Stimulated activated memory B cell treated with anti-CD40 and anti-IgM and Interleukin-4, amounts not matched to agents 10 μg/mL and 1 μg/mL and 100 μg/mL, for 72 hours (primary cell): ENCODE measurements around the gene DNAH3.
"Not testable (repeated sequence)": the region's sequence is repeated elsewhere in the genome, so short reads cannot be mapped to it uniquely, and the experiment has no call there.

Experiments
- ATAC-seq: fragments of 150-1000 bp; cut with Tn5 transposase; 2 replicates; pipeline ENCODE4 v1.10.0; 2021
- H3K27ac Mint-ChIP-seq: one replicate; pipeline ENCODE4 v1.8.0; 2022; ENCODE audit warnings: mild to moderate bottlenecking, mixed read lengths
- H3K27me3 Mint-ChIP-seq: one replicate; pipeline ENCODE4 v1.8.0; 2022; ENCODE audit warnings: mixed read lengths
- H3K36me3 Mint-ChIP-seq: one replicate; pipeline ENCODE4 v1.8.0; 2022; ENCODE audit warnings: mixed read lengths
- H3K4me1 Mint-ChIP-seq: one replicate; pipeline ENCODE4 v1.8.0; 2022; ENCODE audit warnings: mixed read lengths
- H3K4me3 Mint-ChIP-seq: one replicate; pipeline ENCODE4 v1.8.0; 2022; ENCODE audit warnings: mild to moderate bottlenecking, moderate library complexity, mixed read lengths
- H3K9me3 Mint-ChIP-seq: one replicate; pipeline ENCODE4 v1.8.0; 2022; ENCODE audit warnings: mixed read lengths

The DNAH3 gene

GRCh38 chr16:21117567-21117966, 33.1 kb downstream of the DNAH3 start:
- ATAC-seq = no peak
- no peak overlapping the region for H3K4me3 Mint-ChIP-seq
- H3K27me3 Mint-ChIP-seq = no peaks in the 10 kb centered on the region
- peaks cover 15% of the 10 kb centered on the region for H3K9me3 Mint-ChIP-seq
- peak overlapping the region; percentile 2 for H3K27ac Mint-ChIP-seq
- peaks cover 45% of the 10 kb centered on the region for H3K36me3 Mint-ChIP-seq
- peaks cover 17% of the 10 kb centered on the region for H3K4me1 Mint-ChIP-seq

- peak; percentile 85 for ATAC-seq
- H3K27ac Mint-ChIP-seq = peak overlapping the region; percentile 86
Observed at GRCh38 chr16:21116148-21116693, 34.4 kb downstream of the DNAH3 start.

GRCh38 chr16:21115551-21115950, 35.1 kb downstream of the DNAH3 start:
- Mint-ChIP-seq H3K27ac (peak overlapping the region; percentile 86), H3K36me3 (peaks cover 31% of the 10 kb centered on the region), H3K4me1 (peaks cover 17% of the 10 kb centered on the region), H3K9me3 (peaks cover 15% of the 10 kb centered on the region)
- H3K27me3 Mint-ChIP-seq, ATAC-seq, H3K4me3 Mint-ChIP-seq: not testable (repeated sequence)

More at GRCh38 chr16:21116148-21116693, 34.4 kb downstream of the DNAH3 start:
- H3K4me3 Mint-ChIP-seq = peak overlapping the region; percentile 79
- peaks cover 38% of the 10 kb centered on the region for H3K36me3 Mint-ChIP-seq
- no peaks in the 10 kb centered on the region for H3K27me3 Mint-ChIP-seq
- H3K4me1 Mint-ChIP-seq = peaks cover 17% of the 10 kb centered on the region
- peaks cover 15% of the 10 kb centered on the region for H3K9me3 Mint-ChIP-seq

GRCh38 chr16:21103941-21104860, 46.4 kb downstream of the DNAH3 start:
- H3K4me1 Mint-ChIP-seq = no peaks in the 10 kb centered on the region
- H3K9me3 Mint-ChIP-seq = no peaks in the 10 kb centered on the region
- H3K4me3 Mint-ChIP-seq = no peak overlapping the region
- H3K36me3 Mint-ChIP-seq = no peaks in the 10 kb centered on the region
- peaks cover 37% of the 10 kb centered on the region for H3K27me3 Mint-ChIP-seq
- no peak overlapping the region for H3K27ac Mint-ChIP-seq
- no peak for ATAC-seq

GRCh38 chr16:21101631-21102420, 48.8 kb downstream of the DNAH3 start:
- no peaks in the 10 kb centered on the region for H3K36me3 Mint-ChIP-seq
- no peak overlapping the region for H3K4me3 Mint-ChIP-seq
- no peaks in the 10 kb centered on the region for H3K4me1 Mint-ChIP-seq
- no peak overlapping the region for H3K27ac Mint-ChIP-seq
- H3K27me3 Mint-ChIP-seq = peaks cover 50% of the 10 kb centered on the region
- ATAC-seq = no peak
- no peaks in the 10 kb centered on the region for H3K9me3 Mint-ChIP-seq

- Mint-ChIP-seq H3K36me3 (no peaks in the 10 kb centered on the region), H3K9me3 (no peaks in the 10 kb centered on the region), H3K4me3 (no peak overlapping the region), H3K27ac (no peak overlapping the region), H3K27me3 (peaks cover 58% of the 10 kb centered on the region), H3K4me1 (no peaks in the 10 kb centered on the region)
- ATAC-seq = no peak
Observed at GRCh38 chr16:21100447-21100846, 50.2 kb downstream of the DNAH3 start.

- H3K4me3 Mint-ChIP-seq = no peak overlapping the region
- no peak for ATAC-seq
- no peak overlapping the region for H3K27ac Mint-ChIP-seq
- H3K9me3 Mint-ChIP-seq = peaks cover 3% of the 10 kb centered on the region
- no peaks in the 10 kb centered on the region for H3K4me1 Mint-ChIP-seq
- no peaks in the 10 kb centered on the region for H3K36me3 Mint-ChIP-seq
- peaks cover 69% of the 10 kb centered on the region for H3K27me3 Mint-ChIP-seq
Observed at GRCh38 chr16:21097151-21097550, 53.5 kb downstream of the DNAH3 start.

GRCh38 chr16:21094719-21095118, 55.9 kb downstream of the DNAH3 start:
- not testable (repeated sequence) for H3K27ac Mint-ChIP-seq, H3K9me3 Mint-ChIP-seq, H3K36me3 Mint-ChIP-seq, ATAC-seq, H3K4me3 Mint-ChIP-seq, H3K4me1 Mint-ChIP-seq
- H3K27me3 Mint-ChIP-seq = peaks cover 57% of the 10 kb centered on the region

GRCh38 chr16:21092951-21093350, 57.7 kb downstream of the DNAH3 start:
- Mint-ChIP-seq H3K9me3 (peaks cover 3% of the 10 kb centered on the region), H3K27me3 (peaks cover 66% of the 10 kb centered on the region), H3K4me3 (no peak overlapping the region), H3K36me3 (no peaks in the 10 kb centered on the region), H3K27ac (no peak overlapping the region), H3K4me1 (no peaks in the 10 kb centered on the region)
- no peak for ATAC-seq

GRCh38 chr16:21088646-21089538, 61.8 kb downstream of the DNAH3 start:
- Mint-ChIP-seq H3K36me3 (no peaks in the 10 kb centered on the region), H3K27me3 (peaks cover 45% of the 10 kb centered on the region), H3K9me3 (no peaks in the 10 kb centered on the region), H3K4me1 (no peaks in the 10 kb centered on the region), H3K27ac (no peak overlapping the region), H3K4me3 (no peak overlapping the region)
- no peak for ATAC-seq

GRCh38 chr16:21088143-21088542, 62.5 kb downstream of the DNAH3 start:
- Mint-ChIP-seq H3K27ac (no peak overlapping the region), H3K4me3 (no peak overlapping the region), H3K36me3 (no peaks in the 10 kb centered on the region), H3K4me1 (no peaks in the 10 kb centered on the region), H3K9me3 (no peaks in the 10 kb centered on the region), H3K27me3 (peaks cover 42% of the 10 kb centered on the region)
- no peak for ATAC-seq

GRCh38 chr16:21084631-21085225, 65.9 kb downstream of the DNAH3 start:
- Mint-ChIP-seq H3K9me3 (no peaks in the 10 kb centered on the region), H3K4me1 (no peaks in the 10 kb centered on the region), H3K36me3 (no peaks in the 10 kb centered on the region), H3K4me3 (no peak overlapping the region), H3K27me3 (peaks cover 24% of the 10 kb centered on the region), H3K27ac (no peak overlapping the region)
- ATAC-seq = no peak

- Mint-ChIP-seq H3K4me3 (no peak overlapping the region), H3K27me3 (peaks cover 14% of the 10 kb centered on the region), H3K9me3 (no peaks in the 10 kb centered on the region), H3K4me1 (no peaks in the 10 kb centered on the region), H3K36me3 (no peaks in the 10 kb centered on the region), H3K27ac (no peak overlapping the region)
- peak; percentile 67 for ATAC-seq
Observed at GRCh38 chr16:21083729-21084268, 66.8 kb downstream of the DNAH3 start.

- no peak overlapping the region for H3K4me3 Mint-ChIP-seq
- H3K36me3 Mint-ChIP-seq = no peaks in the 10 kb centered on the region
- no peaks in the 10 kb centered on the region for H3K9me3 Mint-ChIP-seq
- no peaks in the 10 kb centered on the region for H3K4me1 Mint-ChIP-seq
- no peak overlapping the region for H3K27ac Mint-ChIP-seq
- no peaks in the 10 kb centered on the region for H3K27me3 Mint-ChIP-seq
- no peak for ATAC-seq
Observed at GRCh38 chr16:21081329-21081728, 69.3 kb downstream of the DNAH3 start.
